HL-60 (cell line): ENCODE data around the gene TTC28.

Experiments
- CTCF ChIP-seq: IDR thresholded peaks from one replicate; pipeline ENCODE4 v1.5.1; 2011; ENCODE audit warnings: low read length, control low read depth, inconsistent platforms; ENCODE audit not compliant: insufficient read depth
- GABPA ChIP-seq: IDR thresholded peaks from 2 replicates; pipeline ENCODE4 v1.6.1; 2012; ENCODE audit warnings: low read depth
- POLR2AphosphoS5 ChIP-seq: IDR thresholded peaks from 2 replicates; pipeline ENCODE4 v1.6.1; 2012; ENCODE audit warnings: low read depth

DNA sequence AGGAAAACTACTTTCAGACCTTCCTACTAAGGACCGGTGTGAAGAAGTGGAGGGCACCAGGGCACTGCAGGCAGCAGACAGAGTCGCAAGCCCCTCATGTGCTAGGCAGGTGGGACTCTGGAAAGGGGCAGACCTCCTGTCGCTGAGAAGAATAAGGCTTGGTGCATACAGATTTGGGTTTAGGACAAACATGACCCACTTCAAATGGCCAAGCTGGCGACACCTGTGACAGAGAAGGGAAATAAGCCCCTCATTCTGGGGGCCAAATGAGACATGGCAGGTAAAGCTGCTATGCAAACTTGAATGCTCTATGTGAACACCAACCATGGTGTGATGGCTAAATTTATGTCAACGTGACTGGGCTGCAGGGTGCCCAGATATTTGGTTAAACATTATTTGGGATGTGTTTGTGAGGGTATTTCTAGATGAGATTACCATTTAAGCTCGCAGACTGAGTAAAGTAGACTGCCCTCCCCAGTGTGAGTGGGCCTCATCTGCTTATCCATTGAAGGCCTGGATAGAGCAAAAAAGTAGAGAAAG is 648.2 kb downstream of the TTC28 start:
- no peak for TF ChIP-seq POLR2AphosphoS5
- no peak for TF ChIP-seq CTCF
- TF ChIP-seq GABPA = no peak
